Transverse colon (tissue), 4 donors: Measurements from ENCODE around the gene CHCHD4. TPM values are rescaled to one million over a fixed set of nuclear protein-coding genes. Genes with fewer than 3 reads are reported as not detected.

Source experiments
- DNase-seq: peaks from one replicate; pipeline ENCODE4 v3.0.0-alpha.2; 2019
- H3K27ac ChIP-seq, 4 donors: fragments of 200-600 bp; sonication (generic); 2 replicates each; pipeline ENCODE4 v1.5.1; 2016 to 2018; ENCODE audit warnings: inconsistent platforms in 4 of 4
- H3K27me3 ChIP-seq: fragments of 200-600 bp; sonication (generic); 2 replicates; pipeline ENCODE4 v1.5.1; 2017; ENCODE audit warnings: inconsistent platforms
- H3K36me3 ChIP-seq, 4 donors: fragments of 200-600 bp; sonication (generic); 2 replicates each; pipeline ENCODE4 v1.5.1; 2017 to 2019; ENCODE audit warnings: inconsistent platforms in 4 of 4
- H3K4me1 ChIP-seq, 4 donors: fragments of 200-600 bp; sonication (generic); 2 replicates each; pipeline ENCODE4 v1.5.1; 2017 to 2020; ENCODE audit warnings: inconsistent platforms in 4 of 4
- H3K4me3 ChIP-seq, 4 donors: fragments of 200-600 bp; sonication (generic); 1 replicate in 1 of 4; 2 replicates in 3 of 4; pipeline versions ENCODE4 v1.5.1 to v1.6.1; 2017 to 2019; ENCODE audit warnings: inconsistent platforms in 4 of 4
- H3K9me3 ChIP-seq, 2 donors: fragments of 200-600 bp; sonication (generic); 2 replicates each; pipeline ENCODE4 v1.5.1; 2017 to 2019; ENCODE audit warnings: inconsistent platforms in 2 of 2
- CTCF ChIP-seq, 5 experiments: fragments of 200-600 bp in 3 of 5; fragments of 450-650 bp in 2 of 5; sonication (generic) in 3 of 5; IDR thresholded peaks; 1 replicate in 2 of 5; 2 replicates in 3 of 5; pipeline ENCODE4 v1.5.1; 2016 to 2017; ENCODE audit warnings: antibody characterized with exemption in 5 of 5, inconsistent platforms in 3 of 5, mild to moderate bottlenecking in 2 of 5, moderate library complexity in 1 of 5
- EP300 ChIP-seq: sonication (generic); formaldehyde crosslinking; IDR thresholded peaks from one replicate; pipeline ENCODE4 v1.6.1; 2017; ENCODE audit warnings: antibody characterized with exemption, low read depth
- POLR2A ChIP-seq: fragments of 450-650 bp; IDR thresholded peaks from one replicate; pipeline ENCODE4 v1.6.1; 2016; ENCODE audit warnings: antibody characterized with exemption, mild to moderate bottlenecking, moderate library complexity
- POLR2AphosphoS5 ChIP-seq, 3 donors: sonication (generic); formaldehyde crosslinking; IDR thresholded peaks; one replicate each; pipeline ENCODE4 v1.6.1; 2016; ENCODE audit warnings: antibody characterized with exemption in 3 of 3
- WGBS, 2 donors: methylation state at CpG; one replicate each; pipeline ENCODE4 v1.1.5; 2018; ENCODE audit warnings: low coverage in 1 of 2; 5-methylcytosine and 5-hydroxymethylcytosine counted together
- in situ Hi-C, 4 donors: fragments of 200-750 bp; cut with MboI; loops; one replicate each; pipeline versions ENCODE4 v1.15.0 to v1.15.1; 2017; ENCODE audit warnings: low sequenced_read_pairs in 3 of 4, low pct_ligation_motif_present in 1 of 4, low pct_unique_long_range_greater_than_20kb in 1 of 4
- intact Hi-C: fragments of 100-400 bp; cut with DNase I; formaldehyde crosslinking; loops from one replicate; pipeline ENCODE4 v1.15.1; 2023; ENCODE audit warnings: low total_unique reads
- total RNA-seq, 4 donors: library from RNA; depleted of rRNA; stranded (reverse); fragments of >200 nt; gene quantifications; one replicate each; pipeline ENCODE4 v1.1.0, GENCODE V29; 2016

CHCHD4 gene
- total RNA-seq, 4 donors from 2014 or later = 0.80 to 22.1 (median 13.5) TPM

GRCh38 chr3:14169435-14169834 is 44.8 kb upstream of the CHCHD4 start:
- peaks cover 0 to 86% (median 32%) of the 10 kb centered on the region in 4 donors for H3K36me3 ChIP-seq
- DNase-seq = no peak
- in situ Hi-C loops = loop anchor here in 1 of 4 donors (25.0 kb wide), 1 partner anchor 282 kb away; the partner anchor contains the start of gene WNT7A
- H3K27me3 ChIP-seq = no peaks in the 10 kb centered on the region
- intact Hi-C loops = no loop called here
- 90 to 100% methylated on average over 1 to 2 of the region's 2 CpGs for WGBS, 2 donors
- no peaks in the 10 kb centered on the region for H3K4me1 ChIP-seq
- H3K27ac ChIP-seq = no peak overlapping the region
- H3K4me3 ChIP-seq = no peak overlapping the region
- no peaks in the 10 kb centered on the region for H3K9me3 ChIP-seq
- no peak for TF ChIP-seq CTCF (IDR thresholded peaks at IDR 0.05)
- no peak for TF ChIP-seq POLR2AphosphoS5 (IDR thresholded peaks at IDR 0.05)

DNA sequence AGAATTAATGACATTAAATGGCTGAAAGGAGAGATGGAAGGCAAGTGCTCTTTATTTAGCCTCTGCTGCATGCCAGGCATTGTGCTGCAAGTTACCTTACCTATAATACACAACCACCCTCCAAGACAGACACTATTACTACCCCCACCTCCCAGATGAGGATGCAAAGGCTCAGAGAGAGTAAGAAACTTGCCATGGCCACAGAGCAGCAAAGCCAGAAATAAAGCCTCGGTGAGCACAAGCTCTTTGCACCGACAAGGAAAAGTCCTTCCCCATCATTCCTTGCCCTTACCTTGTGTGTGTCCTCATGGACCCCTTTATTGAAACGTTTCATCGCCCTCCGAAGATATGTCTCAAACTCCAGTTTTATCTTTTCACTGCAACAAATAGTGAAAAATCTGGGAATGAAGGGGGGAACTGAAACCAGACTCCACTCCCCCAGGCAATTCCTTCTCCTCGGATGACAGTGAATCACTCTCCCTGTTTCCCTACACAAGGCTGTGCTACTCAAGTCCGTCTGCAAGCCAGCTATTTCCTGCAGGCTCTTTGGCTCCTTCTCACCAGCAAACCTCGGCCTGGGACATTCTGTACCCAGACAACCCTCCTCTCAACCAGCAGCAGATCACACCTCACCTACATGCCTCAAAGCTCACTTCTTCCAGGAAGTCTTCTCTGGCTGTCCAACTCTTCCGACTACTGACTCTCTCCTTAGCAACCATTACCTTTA is 42.4 kb upstream of the CHCHD4 start:
- peaks cover 0 to 100% (median 42%) of the 10 kb centered on the region in 4 donors for H3K36me3 ChIP-seq
- intact Hi-C loops (no loop called here), in situ Hi-C loops (loop anchor here in 1 of 4 donors (25.0 kb wide), 1 partner anchor 280 kb away; the partner anchor contains the start of gene WNT7A)
- no peak for DNase-seq
- no peak overlapping the region for H3K4me3 ChIP-seq
- no peaks in the 10 kb centered on the region for H3K4me1 ChIP-seq
- H3K27ac ChIP-seq = no peak overlapping the region
- TF ChIP-seq POLR2A (no peak), POLR2AphosphoS5 (IDR thresholded peaks at IDR 0.05) (no peak)
- no peaks in the 10 kb centered on the region for H3K9me3 ChIP-seq
- H3K27me3 ChIP-seq = no peaks in the 10 kb centered on the region
- 92% methylated on average over 2 to 9 of the region's 9 CpGs for WGBS, 2 donors

DNA sequence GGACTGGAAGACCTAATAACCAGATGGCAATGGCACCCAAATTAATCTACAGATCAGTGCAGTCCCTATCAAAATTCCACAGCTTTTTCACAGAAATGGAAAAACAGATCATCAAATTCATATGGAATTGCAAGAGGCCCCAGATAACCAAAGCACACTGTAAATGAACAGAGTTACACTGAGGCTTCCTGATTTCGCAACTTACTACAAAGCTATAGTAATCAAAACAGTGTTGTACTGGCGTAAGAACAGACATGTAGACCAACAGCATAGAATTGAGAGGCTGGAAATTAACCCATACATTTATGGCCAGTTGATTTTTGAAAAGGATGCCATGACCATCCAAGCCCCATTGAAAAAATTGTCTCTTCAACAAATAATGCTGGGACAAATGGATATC is 37.5 kb upstream of the CHCHD4 start:
- H3K9me3 ChIP-seq = peaks cover 4 to 7% of the 10 kb centered on the region in 2 donors
- H3K27ac ChIP-seq = no peak overlapping the region
- peaks cover 0 to 97% (median 44%) of the 10 kb centered on the region in 4 donors for H3K36me3 ChIP-seq
- no peaks in the 10 kb centered on the region for H3K4me1 ChIP-seq
- intact Hi-C loops = no loop called here
- H3K4me3 ChIP-seq = no peak overlapping the region
- no peak for DNase-seq
- H3K27me3 ChIP-seq = no peaks in the 10 kb centered on the region
- in situ Hi-C loops = loop anchor here in 1 of 4 donors (25.0 kb wide), 1 partner anchor 275 kb away; the partner anchor contains the start of gene WNT7A
- WGBS, 2 donors = 90 to 96% methylated on average over 2 of the region's 2 CpGs
- TF ChIP-seq EP300 (no peak), POLR2AphosphoS5 (IDR thresholded peaks at IDR 0.05) (no peak), POLR2A (no peak), CTCF (IDR thresholded peaks at IDR 0.05) (no peak)

DNA sequence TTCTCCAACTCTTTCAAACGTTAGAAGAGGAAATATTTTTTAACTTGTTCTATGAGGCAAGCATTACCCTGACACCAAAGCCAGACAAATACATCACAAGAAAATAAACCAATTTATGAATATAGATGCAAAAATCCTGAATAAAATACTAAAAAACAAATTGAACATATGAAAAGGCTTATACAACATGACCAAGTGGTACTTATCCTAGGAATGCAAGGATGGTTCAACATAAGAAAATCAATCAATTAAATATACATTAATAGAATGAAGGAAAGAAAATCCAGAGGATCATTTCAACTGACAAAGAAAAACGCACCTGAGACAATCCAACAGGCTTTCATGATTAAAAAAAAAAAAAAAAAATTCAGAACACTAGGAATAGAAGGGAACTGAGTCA is 36.6 kb upstream of the CHCHD4 start:
- H3K27ac ChIP-seq = no peak overlapping the region
- no peaks in the 10 kb centered on the region for H3K4me1 ChIP-seq
- intact Hi-C loops = no loop called here
- H3K36me3 ChIP-seq = peaks cover 0 to 88% (median 44%) of the 10 kb centered on the region in 4 donors
- TF ChIP-seq POLR2A (no peak), POLR2AphosphoS5 (IDR thresholded peaks at IDR 0.05) (no peak), CTCF (IDR thresholded peaks at IDR 0.05) (no peak), EP300 (no peak)
- no peak overlapping the region for H3K4me3 ChIP-seq
- H3K9me3 ChIP-seq = peaks cover 4 to 7% of the 10 kb centered on the region in 2 donors
- in situ Hi-C loops = loop anchor here in 1 of 4 donors (25.0 kb wide), 1 partner anchor 274 kb away; the partner anchor contains the start of gene WNT7A
- H3K27me3 ChIP-seq = no peaks in the 10 kb centered on the region
- DNase-seq = no peak
- 95 to 96% methylated on average over 2 of the region's 2 CpGs for WGBS, 2 donors
